ENCODE data around the gene PPP6R1. TPM values are rescaled to one million over a fixed set of nuclear protein-coding genes. Genes with fewer than 3 reads are reported as not detected.
A peak's percentile ranks its signal among the peaks of the same experiment; 100 is the strongest.

The PPP6R1 gene
- total and polyA plus RNA-seq, 2 of the 13 experiments (the other 11 are each of a cell fraction or from before 2014, with no cell fraction given) = 25.8 to 54.0 TPM

- TF ChIP-seq DZIP1 (CRISPR knock-in tag; IDR thresholded peaks at IDR 0.05) (0 out of 2 replicates have a peak, but pooled peaks have one; percentile 90), SRSF1 (optimal IDR thresholded peaks at IDR 0.05; ENCODE audit: low read depth, low read length) (no peak), IRF9 (CRISPR knock-in tag; IDR thresholded peaks at IDR 0.05; ENCODE audit: borderline replicate concordance) (peak; percentile 71; the same call in 1 of the 2 replicates), RBFOX2 (IDR thresholded peaks at IDR 0.05; ENCODE audit: low read depth, low read length) (peak; percentile 70), ZNF460 (CRISPR knock-in tag; IDR thresholded peaks at IDR 0.05; ENCODE audit: borderline replicate concordance) (no peak), MED8 (CRISPR knock-in tag; IDR thresholded peaks at IDR 0.05; ENCODE audit: insufficient replicate concordance) (peak; percentile 92), POLR2AphosphoS2 (IDR thresholded peaks at IDR 0.05; ENCODE audit: low read depth, low read length) (no peak), NFE2L2 (IDR thresholded peaks at IDR 0.05; ENCODE audit: low read length) (peak; percentile 51), BHLHE40 (IDR thresholded peaks at IDR 0.05; ENCODE audit: low read length) (peak; percentile 72), GZF1 (CRISPR knock-in tag; IDR thresholded peaks at IDR 0.05) (peak; percentile 73), ZNF883 (CRISPR knock-in tag; IDR thresholded peaks at IDR 0.05; ENCODE audit: not compliant biosample characterization) (peak; percentile 65), DMTF1 (CRISPR knock-in tag; IDR thresholded peaks at IDR 0.05) (no peak), SP5 (CRISPR knock-in tag; IDR thresholded peaks at IDR 0.05; ENCODE audit: borderline replicate concordance, low read depth) (0 out of 2 replicates have a peak, but pooled peaks have one; percentile 41), MYPOP (CRISPR knock-in tag; IDR thresholded peaks at IDR 0.05) (peak; percentile 91), JARID2 (CRISPR knock-in tag; IDR thresholded peaks at IDR 0.05; ENCODE audit: insufficient replicate concordance) (peak; percentile 97), BCL6 (CRISPR knock-in tag; IDR thresholded peaks at IDR 0.05) (peak; percentile 64), KLF16 (CRISPR knock-in tag; IDR thresholded peaks at IDR 0.05) (peak; percentile 58 to 96; a peak in 2 of 4 replicates), ZFAT (CRISPR knock-in tag; conservative IDR thresholded peaks at IDR 0.05) (peak; percentile 89; the same call in 1 of the 2 replicates), ATRX (CRISPR knock-in tag; IDR thresholded peaks at IDR 0.05; ENCODE audit: borderline replicate concordance) (no peak), CENPBD1 (CRISPR knock-in tag; IDR thresholded peaks at IDR 0.05; ENCODE audit: borderline replicate concordance, low read depth) (no peak; the same call in 1 of the 2 replicates), KDM1A (CRISPR knock-in tag; IDR thresholded peaks at IDR 0.05) (peak; percentile 86)
These were observed 42.2 kb downstream of the PPP6R1 start (continued) for GRCh38 chr19:55216461-55217198.
